ENCODE data around the gene KRT6A.

KRT6A gene

GRCh38 chr12:52529846-52530245, 36.8 kb upstream of the KRT6A start:
- DNase-seq (ENCODE audit: low read depth), result no peak
- no peak for TF ChIP-seq CTCF (conservative IDR thresholded peaks at IDR 0.05; ENCODE audit: low read length)
- no peak overlapping the region for H3K4me3 ChIP-seq (ENCODE audit: low read length)

- DNase-seq (ENCODE audit: low read depth), result no peak
- TF ChIP-seq CTCF (conservative IDR thresholded peaks at IDR 0.05; ENCODE audit: low read length), result no peak
- H3K4me3 ChIP-seq (ENCODE audit: low read length), result no peak overlapping the region
Measured at GRCh38 chr12:52529417-52529816, 36.4 kb upstream of the KRT6A start.

GRCh38 chr12:52528641-52529143, 35.6 kb upstream of the KRT6A start:
- no peak for TF ChIP-seq CTCF (conservative IDR thresholded peaks at IDR 0.05; ENCODE audit: low read length)
- H3K4me3 ChIP-seq (ENCODE audit: low read length), result no peak overlapping the region
- no peak for DNase-seq (ENCODE audit: low read depth)

- no peak for DNase-seq (ENCODE audit: low read depth)
- TF ChIP-seq CTCF (conservative IDR thresholded peaks at IDR 0.05; ENCODE audit: low read length), result no peak
- no peak overlapping the region for H3K4me3 ChIP-seq (ENCODE audit: low read length)
Measured at GRCh38 chr12:52527121-52527800, 34.2 kb upstream of the KRT6A start.

GRCh38 chr12:52526511-52526951, 33.5 kb upstream of the KRT6A start:
- TF ChIP-seq CTCF (conservative IDR thresholded peaks at IDR 0.05; ENCODE audit: low read length), result no peak
- no peak for DNase-seq (ENCODE audit: low read depth)
- H3K4me3 ChIP-seq (ENCODE audit: low read length), result no peak overlapping the region

GRCh38 chr12:52525661-52526499, 32.8 kb upstream of the KRT6A start:
- DNase-seq (ENCODE audit: low read depth), result no peak
- H3K4me3 ChIP-seq (ENCODE audit: low read length), result no peak overlapping the region
- TF ChIP-seq CTCF (conservative IDR thresholded peaks at IDR 0.05; ENCODE audit: low read length), result no peak

Data from AG10803 (cell line).